Endothelial cell of umbilical vein (primary cell): ENCODE data around the gene RASL12. TPM values are rescaled to one million over a fixed set of nuclear protein-coding genes. Genes with fewer than 3 reads are reported as not detected.

ENCODE experiments used
- Bru-seq: library from RNA; stranded (reverse); fragments of 400-500 nt; gene quantifications from one replicate; lab custom pipeline; 2021; lab: Mats Ljungman, UMichigan
- BruChase-seq, 2 experiments: library from RNA; stranded (reverse); fragments of 400-500 nt; gene quantifications; one replicate each; lab custom pipeline; 2021; lab: Mats Ljungman, UMichigan
- BruUV-seq: library from RNA; stranded (reverse); fragments of 400-500 nt; replicated peaks from 2 replicates; lab custom pipeline; 2021; lab: Mats Ljungman, UMichigan
- CTCF ChIA-PET: fragments of 300-600, 350-600 bp; sonication (Branson Sonifier 250); formaldehyde crosslinking; loops from one replicate; lab custom pipeline; 2021; ENCODE audit warnings: antibody characterized with exemption, inconsistent platforms; lab: Charles Lee
- POLR2A ChIA-PET: fragments of 300-600, 350-600 bp; sonication (Branson Sonifier 250); formaldehyde crosslinking; loops from one replicate; lab custom pipeline; 2021; ENCODE audit warnings: antibody characterized with exemption, inconsistent platforms; lab: Charles Lee
- DNase-seq: peaks from one replicate; pipeline ENCODE4 v3.0.0-alpha.2; 2011; ENCODE audit warnings: low read depth, low spot score
- FAIRE-seq: peaks from 2 replicates; lab custom pipeline; 2011; peaks lifted over from hg19 to GRCh38; lab: Jason Lieb, UNC
- H2AFZ ChIP-seq: 2 replicates; pipeline ENCODE4 v1.6.0; 2012; ENCODE audit warnings: low read depth, low read length, control low read depth, inconsistent platforms
- H3K27ac ChIP-seq: 2 replicates; pipeline ENCODE4 v1.5.1; 2011; ENCODE audit warnings: low read depth, mild to moderate bottlenecking, control low read depth, low read length, moderate library complexity; ENCODE audit not compliant: insufficient read depth
- H3K27me3 ChIP-seq, 2 experiments: 2 replicates each; pipeline versions ENCODE4 v1.6.0 to v1.6.1; 2011; ENCODE audit warnings: low read length in 2 of 2, mixed read lengths in 1 of 2; ENCODE audit not compliant: control insufficient read depth in 2 of 2, insufficient read depth in 2 of 2
- H3K36me3 ChIP-seq, 2 experiments: 2 replicates in 1 of 2; 3 replicates in 1 of 2; pipeline ENCODE4 v1.5.1; 2011; ENCODE audit warnings: low read length in 2 of 2, mild to moderate bottlenecking in 1 of 2, moderate library complexity in 1 of 2; ENCODE audit not compliant: control insufficient read depth in 2 of 2, insufficient read depth in 2 of 2; ENCODE audit errors: extremely low read depth in 1 of 2
- H3K4me1 ChIP-seq: 3 replicates; pipeline ENCODE4 v1.5.1; 2011; ENCODE audit warnings: mild to moderate bottlenecking, low read length; ENCODE audit not compliant: control insufficient read depth, insufficient read depth; ENCODE audit errors: extremely low read depth
- H3K4me2 ChIP-seq: 2 replicates; pipeline ENCODE4 v1.6.1; 2011; ENCODE audit warnings: low read length, control low read depth, mixed read lengths; ENCODE audit not compliant: insufficient read depth
- H3K4me3 ChIP-seq, 3 experiments: fragments of 200-600 bp in 1 of 3; sonication (generic), shearing (Covaris generic) in 1 of 3; replicated peaks in 1 of 3; 2 replicates each; pipeline ENCODE4 v1.5.1; 2011 to 2016; ENCODE audit warnings: control low read depth in 3 of 3, low read length in 3 of 3, mild to moderate bottlenecking in 2 of 3, inconsistent platforms in 1 of 3, low read depth in 1 of 3, moderate library complexity in 1 of 3; ENCODE audit not compliant: insufficient read depth in 1 of 3
- H3K79me2 ChIP-seq: 2 replicates; pipeline ENCODE4 v1.6.0; 2012; ENCODE audit warnings: low read length, inconsistent platforms; ENCODE audit not compliant: control insufficient read depth, insufficient read depth
- H3K9ac ChIP-seq: replicated peaks from 2 replicates; pipeline ENCODE3; 2011; ENCODE audit warnings: low read length, control low read depth; ENCODE audit not compliant: insufficient read depth; ENCODE audit errors: extremely low read depth
- H3K9me1 ChIP-seq: replicated peaks from 3 replicates; pipeline ENCODE4 v1.6.0; 2011; ENCODE audit warnings: mild to moderate bottlenecking, low read length; ENCODE audit not compliant: control insufficient read depth, insufficient read depth; ENCODE audit errors: extremely low read depth
- H3K9me3 ChIP-seq: replicated peaks from 2 replicates; pipeline ENCODE4 v1.5.1; 2012; ENCODE audit warnings: low read length, inconsistent platforms; ENCODE audit not compliant: control insufficient read depth, insufficient read depth
- H4K20me1 ChIP-seq: replicated peaks from 2 replicates; pipeline ENCODE3; 2011; ENCODE audit warnings: mild to moderate bottlenecking, low read length; ENCODE audit not compliant: control insufficient read depth, insufficient read depth; ENCODE audit errors: extremely low read depth
- EZH2 ChIP-seq: IDR thresholded peaks from 2 replicates; pipeline ENCODE4 v1.6.1; 2012; ENCODE audit warnings: borderline replicate concordance, low read depth, mild to moderate bottlenecking, moderate library complexity, low read length, inconsistent platforms; ENCODE audit not compliant: severe bottlenecking
- FOS ChIP-seq: IDR thresholded peaks from 2 replicates; pipeline ENCODE4 v1.6.1; 2011; ENCODE audit warnings: mild to moderate bottlenecking, low read length, moderate library complexity, borderline replicate concordance; ENCODE audit not compliant: insufficient read depth
- MYC ChIP-seq: IDR thresholded peaks from one replicate; pipeline ENCODE4 v1.6.1; 2011; ENCODE audit warnings: mild to moderate bottlenecking, low read depth, low read length
- POLR2AphosphoS5 ChIP-seq: IDR thresholded peaks from 2 replicates; pipeline ENCODE4 v1.6.1; 2012; ENCODE audit warnings: low read depth, mild to moderate bottlenecking, control low read depth, low read length, moderate library complexity; ENCODE audit not compliant: insufficient read depth
- dilution Hi-C: fragments of 300-500 bp; cut with MboI; formaldehyde crosslinking; loops from one replicate; pipeline ENCODE4 v1.15.0; 2019; ENCODE audit warnings: low sequenced_read_pairs; ENCODE audit not compliant: extremely low pct_ligation_motif_present
- intact Hi-C: fragments of 100-400 bp; cut with micrococcal nuclease; formaldehyde crosslinking; loops from one replicate; pipeline ENCODE4 v1.10.0; 2022
- long read RNA-seq: library from polyadenylated mRNA; stranded (forward); transcript quantifications from one replicate; pipeline ENCODE4 v2.0.0, GENCODE V29; 2021
- polyA minus RNA-seq, 3 experiments: library from RNA; depleted of rRNA, polyadenylated mRNA; stranded (reverse); fragments of >200 nt; gene quantifications; 1 replicate in 1 of 3; 2 replicates in 2 of 3; pipeline ENCODE4 v1.2.3, GENCODE V29; 2011
- polyA plus RNA-seq, 4 experiments: library from polyadenylated mRNA; depleted of rRNA in 3 of 4; stranded (reverse) in 3 of 4; unstranded in 1 of 4; fragments of >200 nt; gene quantifications; 2 replicates each; pipeline versions ENCODE4 v1.2.1 to v1.2.3, GENCODE V29; 2011 to 2012; ENCODE audit warnings: missing spikeins in 1 of 4
- total RNA-seq: library from RNA; stranded (reverse); gene quantifications from 2 replicates; pipeline ENCODE4 v1.2.3, GENCODE V29; 2021

Gene RASL12
- total RNA-seq, result not detected in 2 replicates
- not detected in 2 replicates for polyA plus RNA-seq
- polyA plus RNA-seq (2011; cell fraction: cytosol; rRNA removed), result not detected in 2 replicates
- polyA plus RNA-seq (2011; cell fraction: nucleus; rRNA removed), result not detected in 2 replicates
- not detected in 2 replicates for polyA plus RNA-seq (2012)
- polyA minus RNA-seq, result not detected in 2 replicates
- not detected for polyA minus RNA-seq (2011; cell fraction: cytosol; rRNA and poly(A)+ RNA removed)
- polyA minus RNA-seq (2011; cell fraction: nucleus; rRNA and poly(A)+ RNA removed), result not detected in 2 replicates
- percentile 4 among the genes with signal in this experiment for Bru-seq, nascent RNA
- BruChase-seq, experiment 1, labeled RNA remaining after a 6-hour chase, result percentile 12 among the genes with signal in this experiment
- percentile 8 among the genes with signal in this experiment for BruChase-seq, experiment 2, labeled RNA remaining after a 2-hour chase
- long read RNA-seq, result 0 reads

DNA sequence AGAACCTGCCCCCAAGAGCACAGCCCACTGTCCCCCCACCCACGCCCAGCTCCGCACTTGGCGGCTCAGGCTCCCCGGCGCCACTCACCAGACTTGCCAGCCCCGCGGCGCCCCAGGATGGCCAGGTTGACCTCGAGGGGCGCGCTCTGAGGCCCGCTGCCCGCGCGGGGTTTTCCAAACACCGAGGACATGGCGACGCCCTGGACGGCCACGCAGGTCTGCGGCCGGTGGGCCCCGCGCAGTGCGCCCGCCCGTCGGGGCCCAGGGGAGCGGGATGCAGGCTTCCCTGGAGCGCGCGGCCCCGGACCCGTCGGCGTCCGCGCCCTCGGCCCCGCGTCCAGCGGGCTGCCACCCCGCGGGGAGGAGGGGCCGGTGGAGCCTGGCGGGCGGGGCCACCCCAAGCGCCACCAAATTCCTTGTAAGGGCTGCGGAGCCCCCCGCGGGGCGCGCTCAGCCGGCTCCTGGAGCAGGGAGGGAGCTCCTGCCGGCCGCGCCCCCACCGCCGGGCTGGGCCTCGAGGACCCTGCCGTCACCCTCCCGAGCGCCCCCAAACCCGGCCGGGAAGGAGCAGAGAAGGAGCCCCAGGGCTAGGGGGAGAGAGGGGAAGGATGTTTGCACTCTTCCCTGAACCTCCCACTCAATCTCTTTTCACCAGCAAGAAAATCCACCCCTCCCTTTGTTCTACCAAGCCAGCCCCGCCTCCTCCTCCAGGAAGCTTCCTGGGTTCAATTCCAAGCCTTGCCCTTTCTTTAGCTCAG is at the start of gene RASL12:
TSS of gene RASL12 (minus strand) at position 347 of the 758 bp plus-strand sequence. CDS start at position 191, 156 bp downstream.
- peaks cover 31 to 44% of the 10 kb centered on the region in 2 experiments for H3K27me3 ChIP-seq
- no peak within 1 kb of the TSS for H3K27ac ChIP-seq
- intact Hi-C loops (no loop called here), dilution Hi-C loops (no loop called here)
- no TSS peak for BruUV-seq
- no peak within 1 kb of the TSS for H2AFZ ChIP-seq
- no peaks in the 10 kb centered on the region for H3K79me2 ChIP-seq
- POLR2A ChIA-PET, result no interaction called here
- H3K4me2 ChIP-seq, result no peak within 1 kb of the TSS
- H3K4me3 ChIP-seq, result no peak within 1 kb of the TSS
- H3K9me3 ChIP-seq, result no peaks in the 10 kb centered on the region
- H3K9ac ChIP-seq, result no peak within 1 kb of the TSS
- no peaks in the 10 kb centered on the region for H4K20me1 ChIP-seq
- no peaks in the 10 kb centered on the region for H3K9me1 ChIP-seq
- CTCF ChIA-PET, result interaction anchor here (0.6 to 5.2 kb wide), 6 partner anchors 11 to 304 kb away, joined by 3 to 35 read pairs (median 8); partner anchors contain the start of gene KBTBD13
- H3K4me1 ChIP-seq, result no peaks in the 10 kb centered on the region
- TF ChIP-seq EZH2 (peak; percentile 76), MYC (no peak)
- no peaks in the 10 kb centered on the region for H3K36me3 ChIP-seq
- DNase-seq (no peak), FAIRE-seq (no peak)

DNA sequence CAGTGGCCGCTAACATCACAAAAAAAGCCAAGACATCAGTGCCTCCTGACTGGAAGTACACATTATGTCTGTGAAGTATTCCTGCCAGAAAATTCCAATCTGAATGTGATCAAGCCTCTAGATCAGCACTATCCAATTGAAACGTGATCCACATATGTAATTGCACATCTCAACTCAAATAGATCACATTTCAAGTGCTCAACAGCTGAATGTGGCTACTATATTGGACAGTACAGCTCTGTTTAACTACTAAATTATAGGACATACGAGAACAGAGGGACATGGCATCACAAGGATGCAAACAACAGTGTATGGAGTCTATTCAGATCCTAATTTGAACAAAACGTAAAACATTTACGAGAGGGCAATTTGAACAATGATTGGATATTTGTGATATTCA is 47.8 kb upstream of the RASL12 start:
- dilution Hi-C loops (no loop called here), intact Hi-C loops (no loop called here)
- no peaks in the 10 kb centered on the region for H3K9me1 ChIP-seq
- H3K4me1 ChIP-seq, result peaks cover 4% of the 10 kb centered on the region
- H3K36me3 ChIP-seq, result peaks cover 5 to 21% of the 10 kb centered on the region in 2 experiments
- ChIA-PET POLR2A (no interaction called here), CTCF (interaction anchor here (1.1 to 2.7 kb wide), 3 partner anchors 13 to 82 kb away, joined by 3 to 8 read pairs (median 7); no protein-coding TSS in a partner anchor)
- H4K20me1 ChIP-seq, result no peaks in the 10 kb centered on the region
- H3K4me3 ChIP-seq, result no peak overlapping the region
- H3K9me3 ChIP-seq, result no peaks in the 10 kb centered on the region
- H3K4me2 ChIP-seq, result no peak overlapping the region
- no peak for DNase-seq
- no peaks in the 10 kb centered on the region for H3K79me2 ChIP-seq
- H3K27ac ChIP-seq, result no peak overlapping the region
- TF ChIP-seq FOS, result no peak
- no peak for TF ChIP-seq POLR2AphosphoS5
- no TSS peak for BruUV-seq
- no peak for FAIRE-seq
- H2AFZ ChIP-seq, result no peak overlapping the region
- H3K27me3 ChIP-seq, result no peaks in the 10 kb centered on the region
- no peak overlapping the region for H3K9ac ChIP-seq
